ENCODE data around the gene ANKRD37.

GRCh38 chr4:185396724-185397385 lies at the start of gene ANKRD37:
- TF ChIP-seq CTCF (IDR thresholded peaks at IDR 0.05; ENCODE audit: insufficient read depth, low read depth, low read length) (no peak), EZH2 (IDR thresholded peaks at IDR 0.05; ENCODE audit: insufficient read depth, low read length) (no peak)
